Peyer's patch (tissue), 4 donors: ENCODE results near the gene BCL2L1.

Experiments used
- CTCF ChIP-seq, 6 experiments: fragments of 450-650 bp in 4 of 6; fragments of 200-600 bp in 2 of 6; sonication (generic) in 1 of 6; IDR thresholded peaks; one replicate each; pipeline ENCODE4 v1.5.1; 2017 to 2019; ENCODE audit warnings: antibody characterized with exemption in 6 of 6, mild to moderate bottlenecking in 3 of 6, moderate library complexity in 1 of 6
- POLR2A ChIP-seq, 2 donors: fragments of 450-650 bp; IDR thresholded peaks; one replicate each; pipeline ENCODE4 v1.5.1; 2017; ENCODE audit warnings: antibody characterized with exemption in 2 of 2, mild to moderate bottlenecking in 2 of 2, moderate library complexity in 2 of 2

- TF ChIP-seq CTCF (IDR thresholded peaks at IDR 0.05), result no peak
- no peak for TF ChIP-seq POLR2A (IDR thresholded peaks at IDR 0.05)
Observed at GRCh38 chr20:31682352-31682751, 40.3 kb downstream of the BCL2L1 start.
